Measurements from ENCODE around the gene ZNF573. TPM values are rescaled to one million over a fixed set of nuclear protein-coding genes. Genes with fewer than 3 reads are reported as not detected.

ZNF573 gene
- total RNA-seq, 1 donor from 2014 or later, result 12.5 TPM

DNA sequence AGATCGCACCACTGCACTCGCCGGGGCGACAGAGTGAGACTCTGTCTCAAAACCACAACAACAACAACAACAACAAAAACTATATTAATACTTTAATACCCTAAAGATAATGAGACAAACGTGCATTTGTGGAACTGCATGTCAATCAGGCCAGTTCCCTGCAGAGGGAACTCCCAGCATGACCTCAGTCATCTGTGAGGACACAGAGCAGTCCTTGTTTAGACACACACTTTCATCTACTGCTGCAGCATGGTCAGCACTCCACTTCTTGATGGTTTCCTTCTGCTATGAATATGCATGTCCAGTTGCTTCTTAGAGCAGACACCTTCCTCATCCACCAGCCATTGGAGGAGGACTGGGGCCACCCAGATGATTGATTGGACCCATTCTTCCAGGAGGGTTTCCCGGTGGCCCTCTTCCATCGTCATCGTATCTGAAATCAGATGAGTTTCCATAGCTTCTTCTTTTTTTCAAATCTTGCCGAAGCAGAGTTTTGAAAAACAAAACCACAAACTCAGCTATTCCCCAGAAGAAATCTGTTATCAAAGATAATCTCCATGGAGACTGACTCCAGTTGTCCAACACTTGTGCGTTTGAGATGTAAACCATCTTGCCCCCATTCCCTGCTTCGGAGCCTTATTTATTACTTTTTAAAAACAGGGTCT, 86.3 kb downstream of the ZNF573 start:
- H3K4me1 Mint-ChIP-seq (ENCODE audit: unreplicated experiment), result peaks cover 11% of the 10 kb centered on the region
- H3K36me3 Mint-ChIP-seq, result peaks cover 16% of the 10 kb centered on the region
- DNase-seq (ENCODE audit: extremely low spot score, unreplicated experiment), result no peak
- no peak overlapping the region for H3K27ac Mint-ChIP-seq
- no peaks in the 10 kb centered on the region for H3K27me3 Mint-ChIP-seq
- TF ChIP-seq, protein P1, sequence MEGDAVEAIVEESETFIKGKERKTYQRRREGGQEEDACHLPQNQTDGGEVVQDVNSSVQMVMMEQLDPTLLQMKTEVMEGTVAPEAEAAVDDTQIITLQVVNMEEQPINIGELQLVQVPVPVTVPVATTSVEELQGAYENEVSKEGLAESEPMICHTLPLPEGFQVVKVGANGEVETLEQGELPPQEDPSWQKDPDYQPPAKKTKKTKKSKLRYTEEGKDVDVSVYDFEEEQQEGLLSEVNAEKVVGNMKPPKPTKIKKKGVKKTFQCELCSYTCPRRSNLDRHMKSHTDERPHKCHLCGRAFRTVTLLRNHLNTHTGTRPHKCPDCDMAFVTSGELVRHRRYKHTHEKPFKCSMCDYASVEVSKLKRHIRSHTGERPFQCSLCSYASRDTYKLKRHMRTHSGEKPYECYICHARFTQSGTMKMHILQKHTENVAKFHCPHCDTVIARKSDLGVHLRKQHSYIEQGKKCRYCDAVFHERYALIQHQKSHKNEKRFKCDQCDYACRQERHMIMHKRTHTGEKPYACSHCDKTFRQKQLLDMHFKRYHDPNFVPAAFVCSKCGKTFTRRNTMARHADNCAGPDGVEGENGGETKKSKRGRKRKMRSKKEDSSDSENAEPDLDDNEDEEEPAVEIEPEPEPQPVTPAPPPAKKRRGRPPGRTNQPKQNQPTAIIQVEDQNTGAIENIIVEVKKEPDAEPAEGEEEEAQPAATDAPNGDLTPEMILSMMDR (conservative IDR thresholded peaks at IDR 0.05), result no peak
- peak overlapping the region; percentile 25 for H3K4me3 Mint-ChIP-seq
- no peaks in the 10 kb centered on the region for H3K9me3 Mint-ChIP-seq

DNA sequence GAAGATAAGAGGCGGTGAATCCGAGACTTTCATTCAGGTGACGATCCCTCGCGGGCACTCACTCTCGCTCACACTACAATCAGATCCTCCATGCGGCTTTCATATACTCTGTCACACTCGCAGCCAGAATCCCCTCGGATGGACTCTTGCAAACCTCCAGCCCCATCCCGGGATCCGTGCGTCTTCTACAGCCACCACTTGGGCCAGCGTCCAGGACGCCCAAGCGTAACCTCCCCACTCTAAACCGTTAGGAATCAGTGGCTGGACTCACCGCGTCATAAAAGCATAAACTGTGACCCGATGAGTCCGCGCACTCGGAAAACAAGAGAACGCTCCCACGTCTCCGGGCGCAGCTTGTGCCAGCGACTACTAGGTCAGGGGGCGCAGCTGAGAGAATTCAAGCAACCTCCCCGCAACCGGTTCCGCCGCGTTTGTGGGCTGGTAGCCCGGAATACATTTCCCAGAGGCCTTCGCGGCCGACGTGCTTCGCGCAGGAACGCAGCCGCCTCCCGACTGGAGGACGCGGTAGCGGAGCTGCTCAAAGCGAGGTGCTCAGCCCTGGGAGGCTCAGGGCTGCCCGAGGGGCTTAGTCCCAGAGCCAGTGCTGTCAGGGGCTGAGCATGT, 87.4 kb downstream of the ZNF573 start:
- Mint-ChIP-seq H3K27ac (peak overlapping the region; percentile 92), H3K4me3 (peak overlapping the region; percentile 96), H3K27me3 (no peaks in the 10 kb centered on the region), H3K36me3 (peaks cover 11% of the 10 kb centered on the region), H3K9me3 (no peaks in the 10 kb centered on the region), H3K4me1 (ENCODE audit: unreplicated experiment) (peaks cover 11% of the 10 kb centered on the region)
- DNase-seq (ENCODE audit: extremely low spot score, unreplicated experiment), result peak; percentile 88
- TF ChIP-seq, protein P1 (conservative IDR thresholded peaks at IDR 0.05), result peak; percentile 24

Other genes starting within 250 kb of the ZNF573 start
- gene ZNF571, start 184.8 kb downstream of the ZNF573 start, total RNA-seq (ENCODE audit: low replicate concordance), result 4.4 and 4.9 TPM in 2 replicates
- gene ZNF540, start 184.7 kb downstream of the ZNF573 start, total RNA-seq (ENCODE audit: low replicate concordance), result 1.1 and 2.3 TPM in 2 replicates
- 14.5 and 28.1 TPM in 2 replicates for gene ZFP30, start 124.1 kb downstream of the ZNF573 start, total RNA-seq (ENCODE audit: low replicate concordance)
- gene ZNF607, start 59.8 kb downstream of the ZNF573 start, total RNA-seq (ENCODE audit: low replicate concordance), result 24.0 and 24.1 TPM in 2 replicates
- gene WDR87, start 127.0 kb upstream of the ZNF573 start, total RNA-seq (ENCODE audit: low replicate concordance), result not detected in 2 replicates
- gene SIPA1L3, start 127.6 kb upstream of the ZNF573 start, total RNA-seq (ENCODE audit: low replicate concordance), result 53.7 and 62.6 TPM in 2 replicates